NCI-H1105 (cell line): ENCODE data around the gene OPCML.

Experiments
- DNase-seq: peaks from one replicate; lab custom pipeline; 2025; lab: John Stamatoyannopoulos, UW

OPCML gene

GRCh38 chr11:132471466-132471865 lies 1060.8 kb downstream of the OPCML start:
- DNase-seq: no peak

- no peak for DNase-seq
Measured at GRCh38 chr11:132466983-132467382, 1065.3 kb downstream of the OPCML start.

- no peak for DNase-seq
Measured at GRCh38 chr11:132464939-132465338, 1067.4 kb downstream of the OPCML start.

GRCh38 chr11:132464003-132464342 lies 1068.3 kb downstream of the OPCML start:
- peak; percentile 40 for DNase-seq

GRCh38 chr11:132463295-132464002 lies 1068.9 kb downstream of the OPCML start:
- no peak for DNase-seq

GRCh38 chr11:132459736-132460135 lies 1072.6 kb downstream of the OPCML start:
- DNase-seq: no peak

- DNase-seq: no peak
Measured at GRCh38 chr11:132457445-132457844, 1074.9 kb downstream of the OPCML start.

- DNase-seq: no peak
Measured at GRCh38 chr11:132456751-132457328, 1075.5 kb downstream of the OPCML start.

- no peak for DNase-seq
Measured at GRCh38 chr11:132455044-132455443, 1077.3 kb downstream of the OPCML start.

- DNase-seq: no peak
Measured at GRCh38 chr11:132453406-132453805, 1078.9 kb downstream of the OPCML start.

GRCh38 chr11:132452616-132453015 lies 1079.7 kb downstream of the OPCML start:
- no peak for DNase-seq

- no peak for DNase-seq
Measured at GRCh38 chr11:132451942-132452601, 1080.2 kb downstream of the OPCML start.

GRCh38 chr11:132450631-132451030 lies 1081.7 kb downstream of the OPCML start:
- DNase-seq: no peak

- no peak for DNase-seq
Measured at GRCh38 chr11:132448334-132448995, 1083.8 kb downstream of the OPCML start.

GRCh38 chr11:132447761-132448160 lies 1084.5 kb downstream of the OPCML start:
- DNase-seq: no peak

GRCh38 chr11:132445859-132446291 lies 1086.4 kb downstream of the OPCML start:
- DNase-seq: no peak

- DNase-seq: no peak
Measured at GRCh38 chr11:132444911-132445310, 1087.4 kb downstream of the OPCML start.

- DNase-seq: no peak
Measured at GRCh38 chr11:132439711-132440255, 1092.5 kb downstream of the OPCML start.

GRCh38 chr11:132438418-132438817 lies 1093.9 kb downstream of the OPCML start:
- DNase-seq: no peak

- peak; percentile 71 for DNase-seq
Measured at GRCh38 chr11:132430429-132431062, 1101.8 kb downstream of the OPCML start.

- DNase-seq: no peak
Measured at GRCh38 chr11:132429685-132430084, 1102.6 kb downstream of the OPCML start.

GRCh38 chr11:132427611-132428010 lies 1104.7 kb downstream of the OPCML start:
- DNase-seq: no peak
